IMR-90 (cell line): Measurements from ENCODE around the gene ABLIM3. TPM values are rescaled to one million over a fixed set of nuclear protein-coding genes. Genes with fewer than 3 reads are reported as not detected.
A peak's percentile ranks its signal among the peaks of the same experiment; 100 is the strongest.

Source experiments
- ATAC-seq: fragments of 200-7000 bp; cut with Tn5 transposase; 2 replicates; pipeline ENCODE4 v1.9.1; 2020; ENCODE audit warnings: low read depth, mild to moderate bottlenecking, moderate library complexity
- BruUV-seq: library from RNA; stranded (reverse); fragments of 400-500 nt; replicated peaks from 2 replicates; lab custom pipeline; 2021; lab: Mats Ljungman, UMichigan
- CTCF ChIA-PET: fragments of 300-600 bp; formaldehyde crosslinking; extraction: SDS; loops from one replicate; lab custom pipeline; 2021; ENCODE audit warnings: antibody characterized with exemption; lab: Yijun Ruan, JAX
- POLR2A ChIA-PET: fragments of 300-600 bp; sonication (Branson Sonifier 250); formaldehyde crosslinking; loops from one replicate; lab custom pipeline; 2022; ENCODE audit warnings: antibody characterized with exemption; ENCODE audit not compliant: unreplicated experiment; lab: Charles Lee
- DNase-seq: peaks from one replicate; pipeline ENCODE4 v3.0.0; 2013
- H2AFZ ChIP-seq: replicated peaks from 2 replicates; pipeline ENCODE3; 2013; ENCODE audit warnings: low read length, mild to moderate bottlenecking; ENCODE audit not compliant: poor library complexity
- H2AK5ac ChIP-seq: 2 replicates; pipeline ENCODE4 v1.6.1; 2013; ENCODE audit warnings: low read depth, low read length, inconsistent platforms
- H2AK9ac ChIP-seq: replicated peaks from 2 replicates; pipeline ENCODE3; 2013; ENCODE audit warnings: mild to moderate bottlenecking, low read depth, low read length, moderate library complexity; ENCODE audit not compliant: poor library complexity
- H2BK120ac ChIP-seq: 2 replicates; pipeline ENCODE4 v1.6.1; 2013; ENCODE audit warnings: low read depth, low read length, inconsistent platforms
- H2BK15ac ChIP-seq: 3 replicates; pipeline ENCODE4 v1.6.1; 2013; ENCODE audit warnings: low read depth, low read length, inconsistent platforms
- H2BK20ac ChIP-seq: 2 replicates; pipeline ENCODE4 v1.6.1; 2013; ENCODE audit warnings: low read depth, mild to moderate bottlenecking, inconsistent platforms, low read length, moderate library complexity
- H2BK5ac ChIP-seq: 2 replicates; pipeline ENCODE4 v1.6.1; 2013; ENCODE audit warnings: mild to moderate bottlenecking, low read depth, low read length, inconsistent platforms; ENCODE audit not compliant: poor library complexity, severe bottlenecking
- H3K14ac ChIP-seq: replicated peaks from 2 replicates; pipeline ENCODE4 v1.6.1; 2013; ENCODE audit warnings: low read depth, low read length, inconsistent platforms
- H3K18ac ChIP-seq: 2 replicates; pipeline ENCODE4 v1.6.1; 2013; ENCODE audit warnings: low read depth, low read length, control low read depth
- H3K23ac ChIP-seq: 2 replicates; pipeline ENCODE4 v1.6.1; 2013; ENCODE audit warnings: low read depth, low read length, inconsistent platforms
- H3K27ac ChIP-seq: 2 replicates; pipeline ENCODE4 v1.5.1; 2013; ENCODE audit warnings: mild to moderate bottlenecking, control low read depth, low read length; ENCODE audit not compliant: insufficient read depth
- H3K27me3 ChIP-seq: 2 replicates; pipeline ENCODE4 v1.6.1; 2013; ENCODE audit warnings: low read length; ENCODE audit not compliant: control insufficient read depth, insufficient read depth
- H3K36me3 ChIP-seq: 2 replicates; pipeline ENCODE4 v1.6.1; 2013; ENCODE audit warnings: low read length, mixed read lengths; ENCODE audit not compliant: control insufficient read depth, insufficient read depth
- H3K4ac ChIP-seq: 2 replicates; pipeline ENCODE4 v1.6.1; 2013; ENCODE audit warnings: low read depth, low read length, inconsistent platforms
- H3K4me1 ChIP-seq: 2 replicates; pipeline ENCODE4 v1.6.1; 2013; ENCODE audit warnings: low read length, mixed read lengths; ENCODE audit not compliant: control insufficient read depth, insufficient read depth
- H3K4me2 ChIP-seq: 2 replicates; pipeline ENCODE4 v1.6.1; 2013; ENCODE audit warnings: low read depth, mild to moderate bottlenecking, control low read depth, low read length, moderate library complexity
- H3K4me3 ChIP-seq: 2 replicates; pipeline ENCODE4 v1.5.1; 2013; ENCODE audit warnings: low read depth, mild to moderate bottlenecking, control low read depth, low read length, moderate library complexity; ENCODE audit not compliant: insufficient read depth
- H3K56ac ChIP-seq: 2 replicates; pipeline ENCODE4 v1.6.1; 2013; ENCODE audit warnings: low read length, inconsistent platforms; ENCODE audit not compliant: insufficient read depth; ENCODE audit errors: extremely low read depth
- H3K79me1 ChIP-seq, 2 experiments: 2 replicates each; pipeline ENCODE4 v1.6.1; 2013; ENCODE audit warnings: low read length in 2 of 2, inconsistent platforms in 1 of 2, low read depth in 1 of 2
- H3K9ac ChIP-seq: 2 replicates; pipeline ENCODE4 v1.6.1; 2013; ENCODE audit warnings: low read depth, low read length, control low read depth
- H3K9me1 ChIP-seq: 2 replicates; pipeline ENCODE4 v1.6.1; 2013; ENCODE audit warnings: low read length, inconsistent platforms; ENCODE audit not compliant: insufficient read depth
- H3K9me3 ChIP-seq: 2 replicates; pipeline ENCODE4 v1.6.1; 2013; ENCODE audit warnings: low read length; ENCODE audit not compliant: control insufficient read depth, insufficient read depth
- H4K20me1 ChIP-seq: 2 replicates; pipeline ENCODE4 v1.6.1; 2013; ENCODE audit warnings: low read length, inconsistent platforms; ENCODE audit not compliant: insufficient read depth
- H4K5ac ChIP-seq: 2 replicates; pipeline ENCODE4 v1.6.1; 2013; ENCODE audit warnings: mild to moderate bottlenecking, low read depth, low read length, control low read depth
- H4K8ac ChIP-seq, 2 experiments: 2 replicates each; pipeline ENCODE4 v1.6.1; 2013; ENCODE audit warnings: low read depth in 2 of 2, low read length in 2 of 2, control low read depth in 1 of 2, inconsistent platforms in 1 of 2
- H4K91ac ChIP-seq: 2 replicates; pipeline ENCODE4 v1.6.1; 2013; ENCODE audit warnings: low read depth, low read length, inconsistent platforms; ENCODE audit not compliant: insufficient read depth
- BHLHE40 ChIP-seq: fragments of 150-350 bp; IDR thresholded peaks from 2 replicates; pipeline ENCODE4 v1.6.1; 2016; ENCODE audit warnings: mild to moderate bottlenecking, low read depth, low read length
- CEBPB ChIP-seq: IDR thresholded peaks from 2 replicates; pipeline ENCODE4 v1.6.1; 2012; ENCODE audit warnings: low read depth, low read length, improper control_type of control experiment
- CHD1 ChIP-seq: IDR thresholded peaks from 2 replicates; pipeline ENCODE4 v1.6.1; 2012; ENCODE audit warnings: low read depth, low read length, improper control_type of control experiment
- CTCF ChIP-seq: conservative IDR thresholded peaks from 2 replicates; pipeline ENCODE4 v1.5.1; 2012; ENCODE audit warnings: mild to moderate bottlenecking, low read depth, low read length, improper control_type of control experiment
- FOS ChIP-seq: fragments of 150-350 bp; IDR thresholded peaks from 2 replicates; pipeline ENCODE4 v1.6.1; 2016; ENCODE audit warnings: low read depth, low read length
- MAFK ChIP-seq: IDR thresholded peaks from 2 replicates; pipeline ENCODE4 v1.6.1; 2012; ENCODE audit warnings: low read depth, low read length, improper control_type of control experiment
- MAZ ChIP-seq: IDR thresholded peaks from 2 replicates; pipeline ENCODE4 v1.6.1; 2012; ENCODE audit warnings: low read depth, mild to moderate bottlenecking, low read length, improper control_type of control experiment, moderate library complexity, borderline replicate concordance
- MXI1 ChIP-seq: IDR thresholded peaks from 2 replicates; pipeline ENCODE4 v1.6.1; 2012; ENCODE audit warnings: low read depth, mild to moderate bottlenecking, low read length, moderate library complexity, borderline replicate concordance
- NFE2L2 ChIP-seq: fragments of 150-350 bp; IDR thresholded peaks from 2 replicates; pipeline ENCODE4 v1.6.1; 2016; ENCODE audit warnings: low read depth, mild to moderate bottlenecking, low read length
- POLR2A ChIP-seq: IDR thresholded peaks from 2 replicates; pipeline ENCODE4 v1.6.1; 2012; ENCODE audit warnings: mild to moderate bottlenecking, low read depth, low read length
- RAD21 ChIP-seq: IDR thresholded peaks from 2 replicates; pipeline ENCODE4 v1.6.1; 2012; ENCODE audit warnings: low read length, improper control_type of control experiment
- RCOR1 ChIP-seq: IDR thresholded peaks from 2 replicates; pipeline ENCODE4 v1.6.1; 2012; ENCODE audit warnings: mild to moderate bottlenecking, low read length, improper control_type of control experiment; ENCODE audit not compliant: insufficient replicate concordance
- RFX5 ChIP-seq: IDR thresholded peaks from 2 replicates; pipeline ENCODE4 v1.8.0; 2012; ENCODE audit warnings: low read depth, mild to moderate bottlenecking, low read length, moderate library complexity
- SMC3 ChIP-seq: fragments of 150-350 bp; IDR thresholded peaks from 2 replicates; pipeline ENCODE4 v1.6.1; 2016; ENCODE audit warnings: low read depth, mild to moderate bottlenecking, antibody characterized with exemption, low read length, moderate library complexity
- USF2 ChIP-seq: fragments of 150-350 bp; IDR thresholded peaks from 2 replicates; pipeline ENCODE4 v1.6.1; 2017; ENCODE audit warnings: mild to moderate bottlenecking, antibody characterized with exemption, low read length, low read depth
- WGBS, 2 experiments: methylation state at CpG; one replicate each; pipeline versions ENCODE4 v1.1.5 to v1.1.7; 2013; ENCODE audit warnings: missing lambda C conversion rate in 2 of 2; ENCODE audit not compliant: insufficient read length in 1 of 2; ENCODE audit errors: extremely low coverage in 2 of 2; 5-methylcytosine and 5-hydroxymethylcytosine counted together
- dilution Hi-C: fragments of 300-500 bp; cut with HindIII; formaldehyde crosslinking; loops from one replicate; pipeline ENCODE4 v1.14.3; 2018; ENCODE audit warnings: low sequenced_read_pairs; ENCODE audit not compliant: unreplicated experiment
- in situ Hi-C: fragments of 300-500 bp; cut with MboI; formaldehyde crosslinking; loops from 3 replicates; pipeline ENCODE4 v1.14.3; 2019; ENCODE audit warnings: low sequenced_read_pairs, inconsistent platforms, mixed read lengths
- intact Hi-C: fragments of 100-400 bp; cut with micrococcal nuclease; formaldehyde crosslinking; loops from 2 replicates; pipeline ENCODE4 v1.10.0; 2022
- polyA plus RNA-seq, 3 experiments: library from polyadenylated mRNA; depleted of rRNA; stranded (reverse); fragments of >200 nt; gene quantifications; 2 replicates each; pipeline ENCODE4 v1.2.3, GENCODE V29; 2012; ENCODE audit warnings: low replicate concordance in 1 of 3
- total RNA-seq: library from RNA; depleted of rRNA; stranded (reverse); fragments of >200 nt; gene quantifications from 2 replicates; pipeline ENCODE4 v1.2.3, GENCODE V29; 2012
- TF ChIP-seq, protein P1 (sequence below): fragments of 150-350 bp; IDR thresholded peaks from 2 replicates; pipeline ENCODE4 v1.6.1; 2016; ENCODE audit warnings: low read depth, mild to moderate bottlenecking, low read length, moderate library complexity, borderline replicate concordance

ABLIM3 gene
- total and polyA plus RNA-seq, 2 of the 4 experiments (the other 2 are of a cell fraction): 33.3 to 69.9 TPM

DNA sequence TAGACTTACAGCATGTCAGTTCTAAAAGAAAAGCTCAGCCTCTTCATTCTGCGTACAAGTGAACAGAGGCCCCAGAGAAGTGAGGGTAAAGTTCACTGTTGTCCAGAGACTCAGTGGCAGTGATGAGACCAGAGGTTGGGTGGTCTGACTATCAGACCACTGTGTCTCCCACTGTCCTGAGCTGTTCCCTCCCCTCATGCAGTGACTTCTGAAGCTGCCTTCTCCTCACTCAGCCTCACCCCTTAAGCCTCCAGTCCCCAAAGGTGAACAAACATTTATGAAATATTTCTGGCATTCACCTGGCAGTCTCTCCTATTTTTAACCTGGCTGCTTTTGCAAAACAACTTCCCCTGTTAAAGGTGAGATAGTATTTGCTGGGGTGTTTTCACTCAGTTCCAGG lies 54.7 kb downstream of the ABLIM3 start:
- TF ChIP-seq CEBPB (no peak), POLR2A (no peak), SMC3 (no peak), CTCF (no peak), CHD1 (no peak), FOS (no peak), NFE2L2 (no peak), RAD21 (no peak), RCOR1 (no peak), BHLHE40 (no peak), MAZ (no peak), USF2 (no peak), MXI1 (no peak), RFX5 (no peak), MAFK (no peak)
- TF ChIP-seq, protein P1, sequence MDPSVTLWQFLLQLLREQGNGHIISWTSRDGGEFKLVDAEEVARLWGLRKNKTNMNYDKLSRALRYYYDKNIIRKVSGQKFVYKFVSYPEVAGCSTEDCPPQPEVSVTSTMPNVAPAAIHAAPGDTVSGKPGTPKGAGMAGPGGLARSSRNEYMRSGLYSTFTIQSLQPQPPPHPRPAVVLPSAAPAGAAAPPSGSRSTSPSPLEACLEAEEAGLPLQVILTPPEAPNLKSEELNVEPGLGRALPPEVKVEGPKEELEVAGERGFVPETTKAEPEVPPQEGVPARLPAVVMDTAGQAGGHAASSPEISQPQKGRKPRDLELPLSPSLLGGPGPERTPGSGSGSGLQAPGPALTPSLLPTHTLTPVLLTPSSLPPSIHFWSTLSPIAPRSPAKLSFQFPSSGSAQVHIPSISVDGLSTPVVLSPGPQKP: no peak
- H3K9me1 ChIP-seq: peaks cover 36% of the 10 kb centered on the region
- no peak overlapping the region for H3K18ac ChIP-seq
- H4K91ac ChIP-seq: no peak overlapping the region; the same call in 1 of the 2 replicates
- no CpG with 5 or more reads among the region's 1 CpG for WGBS, 2 experiments
- ATAC-seq (no peak), DNase-seq (no peak)
- no TSS peak for BruUV-seq
- no peak overlapping the region for H2AK9ac ChIP-seq
- CTCF ChIA-PET: interaction anchor here (1.3 kb wide), 1 partner anchor 14 kb away, joined by 3 read pairs; no protein-coding TSS in a partner anchor
- H3K27ac ChIP-seq: no peak overlapping the region
- POLR2A ChIA-PET: no interaction called here
- H2BK20ac ChIP-seq: no peak overlapping the region
- H3K79me1 ChIP-seq: peaks cover 23 to 57% of the 10 kb centered on the region in 2 experiments
- in situ Hi-C loops: no loop called here
- H3K4ac ChIP-seq: peak overlapping the region; percentile 13; the same call in 1 of the 2 replicates
- no peak overlapping the region for H2AFZ ChIP-seq
- no peak overlapping the region for H3K4me2 ChIP-seq
- H3K56ac ChIP-seq: no peak overlapping the region
- peak overlapping the region; percentile 39; the same call in 1 of the 2 replicates for H3K23ac ChIP-seq
- H2BK15ac ChIP-seq: no peak overlapping the region
- H2BK120ac ChIP-seq: no peak overlapping the region
- H4K5ac ChIP-seq: no peak overlapping the region
- no peak overlapping the region for H3K14ac ChIP-seq
- intact Hi-C loops: no loop called here
- no peak overlapping the region for H2AK5ac ChIP-seq
- no peaks in the 10 kb centered on the region; the same call in 1 of the 2 replicates for H4K20me1 ChIP-seq
- no peaks in the 10 kb centered on the region for H3K9me3 ChIP-seq
- dilution Hi-C loops: no loop called here
- H3K4me1 ChIP-seq: peaks cover 5% of the 10 kb centered on the region; the same call in 1 of the 2 replicates
- H3K4me3 ChIP-seq: no peak overlapping the region
- H3K36me3 ChIP-seq: peaks cover 29% of the 10 kb centered on the region
- no peak overlapping the region for H2BK5ac ChIP-seq
- no peaks in the 10 kb centered on the region for H3K27me3 ChIP-seq
- no peak overlapping the region for H3K9ac ChIP-seq
- H4K8ac ChIP-seq: peak overlapping the region in 1 of 2 experiments; percentile 34; a peak in 1 of 4 replicates
